OCI-LY7 (cell line): ENCODE results near the gene KIAA0930.

Experiments used
- CTCF ChIP-seq: fragments of 200-600 bp; sonication (generic); conservative IDR thresholded peaks from 2 replicates; pipeline ENCODE4 v1.5.1; 2014; ENCODE audit warnings: mild to moderate bottlenecking, antibody characterized with exemption, low read length, moderate library complexity, mixed read lengths
- EZH2phosphoT487 ChIP-seq: fragments of 200-600 bp; sonication (generic); IDR thresholded peaks from 2 replicates; pipeline ENCODE4 v1.6.1; 2018; ENCODE audit warnings: low read depth, borderline replicate concordance, mild to moderate bottlenecking, mixed run types, antibody characterized with exemption, low read length, moderate library complexity, mixed read lengths

GRCh38 chr22:45235101-45235777, 5.5 kb downstream of the KIAA0930 start:
- TF ChIP-seq CTCF (no peak), EZH2phosphoT487 (no peak)
